ENCODE measurements around the gene RHBDF1.

DNA sequence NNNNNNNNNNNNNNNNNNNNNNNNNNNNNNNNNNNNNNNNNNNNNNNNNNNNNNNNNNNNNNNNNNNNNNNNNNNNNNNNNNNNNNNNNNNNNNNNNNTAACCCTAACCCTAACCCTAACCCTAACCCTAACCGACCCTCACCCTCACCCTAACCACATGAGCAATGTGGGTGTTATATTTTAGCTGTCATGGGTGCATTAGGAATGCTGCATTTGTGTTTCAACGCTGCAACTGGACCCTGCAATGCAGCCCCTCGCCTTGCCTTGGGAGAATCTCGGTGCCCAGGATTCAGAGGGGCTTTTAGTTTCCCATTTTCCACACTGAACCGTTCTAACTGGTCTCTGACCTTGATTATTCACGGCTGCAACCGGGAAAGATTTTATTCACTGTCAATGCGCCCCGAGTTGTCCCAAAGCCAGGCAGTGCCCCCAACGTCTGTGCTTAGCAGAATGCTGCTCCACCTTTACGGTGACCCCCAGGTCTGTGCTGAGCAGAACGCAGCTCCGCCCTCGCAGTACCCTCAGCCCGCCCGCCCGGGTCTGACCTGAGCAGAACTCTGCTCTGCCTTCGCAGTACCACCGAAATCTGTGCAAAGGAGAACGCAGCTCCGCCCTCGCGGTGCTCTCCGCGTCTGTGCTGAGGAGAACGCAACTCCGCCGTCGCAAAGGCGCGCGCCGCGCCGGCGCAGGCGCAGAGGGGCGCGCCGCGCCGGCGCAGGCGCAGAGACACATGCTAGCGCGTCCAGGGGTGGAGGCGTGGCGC, 62.3 kb downstream of the RHBDF1 start:
- TF ChIP-seq, protein P1, sequence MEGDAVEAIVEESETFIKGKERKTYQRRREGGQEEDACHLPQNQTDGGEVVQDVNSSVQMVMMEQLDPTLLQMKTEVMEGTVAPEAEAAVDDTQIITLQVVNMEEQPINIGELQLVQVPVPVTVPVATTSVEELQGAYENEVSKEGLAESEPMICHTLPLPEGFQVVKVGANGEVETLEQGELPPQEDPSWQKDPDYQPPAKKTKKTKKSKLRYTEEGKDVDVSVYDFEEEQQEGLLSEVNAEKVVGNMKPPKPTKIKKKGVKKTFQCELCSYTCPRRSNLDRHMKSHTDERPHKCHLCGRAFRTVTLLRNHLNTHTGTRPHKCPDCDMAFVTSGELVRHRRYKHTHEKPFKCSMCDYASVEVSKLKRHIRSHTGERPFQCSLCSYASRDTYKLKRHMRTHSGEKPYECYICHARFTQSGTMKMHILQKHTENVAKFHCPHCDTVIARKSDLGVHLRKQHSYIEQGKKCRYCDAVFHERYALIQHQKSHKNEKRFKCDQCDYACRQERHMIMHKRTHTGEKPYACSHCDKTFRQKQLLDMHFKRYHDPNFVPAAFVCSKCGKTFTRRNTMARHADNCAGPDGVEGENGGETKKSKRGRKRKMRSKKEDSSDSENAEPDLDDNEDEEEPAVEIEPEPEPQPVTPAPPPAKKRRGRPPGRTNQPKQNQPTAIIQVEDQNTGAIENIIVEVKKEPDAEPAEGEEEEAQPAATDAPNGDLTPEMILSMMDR (IDR thresholded peaks at IDR 0.05; ENCODE audit: insufficient read depth, low read depth, low read length), result no peak
- TF ChIP-seq EZH2 (IDR thresholded peaks at IDR 0.05; ENCODE audit: insufficient read depth, low read length), result no peak
